Panc1 (cell line): Measurements from ENCODE around the gene MS4A18. TPM values are rescaled to one million over a fixed set of nuclear protein-coding genes. Genes with fewer than 3 reads are reported as not detected.

Experiments
- ATAC-seq: fragments of 200-7000 bp; cut with Tn5 transposase; 2 replicates; pipeline ENCODE4 v1.9.1; 2020; ENCODE audit warnings: mild to moderate bottlenecking, moderate library complexity
- BruUV-seq: library from RNA; stranded (reverse); fragments of 400-500 nt; replicated peaks from 2 replicates; lab custom pipeline; 2021; lab: Mats Ljungman, UMichigan
- CTCF ChIA-PET: fragments of 300-600 bp; sonication (Branson Sonifier 250); formaldehyde crosslinking; loops from one replicate; lab custom pipeline; 2022; ENCODE audit warnings: antibody characterized with exemption; lab: Charles Lee
- POLR2A ChIA-PET: fragments of 300-600 bp; sonication (Branson Sonifier 250); formaldehyde crosslinking; loops from one replicate; lab custom pipeline; 2022; ENCODE audit warnings: antibody characterized with exemption; lab: Charles Lee
- DNase-seq: peaks from one replicate; pipeline ENCODE4 v3.0.0-alpha.2; 2010; ENCODE audit warnings: low read depth, low spot score
- H3K27ac ChIP-seq: 2 replicates; pipeline ENCODE4 v1.5.1; 2011; ENCODE audit warnings: mild to moderate bottlenecking, low read length, inconsistent platforms
- H3K27me3 ChIP-seq: fragments of 200-500 bp; sonication (Bioruptor generic); 2 replicates; pipeline ENCODE4 v1.6.0; 2014; ENCODE audit warnings: low read length, inconsistent platforms; ENCODE audit not compliant: control insufficient read depth, insufficient read depth
- H3K36me3 ChIP-seq: fragments of 200-500 bp; sonication (Bioruptor generic); 2 replicates; pipeline ENCODE4 v1.5.1; 2014; ENCODE audit warnings: inconsistent platforms, mild to moderate bottlenecking, low read length, moderate library complexity; ENCODE audit not compliant: control insufficient read depth, insufficient read depth
- H3K4me1 ChIP-seq: 2 replicates; pipeline ENCODE4 v1.5.1; 2011; ENCODE audit warnings: inconsistent platforms, mild to moderate bottlenecking, low read length, moderate library complexity; ENCODE audit not compliant: control insufficient read depth, insufficient read depth
- H3K4me3 ChIP-seq, 2 experiments: 2 replicates each; pipeline ENCODE4 v1.5.1; 2011 to 2012; ENCODE audit warnings: low read depth in 2 of 2, low read length in 2 of 2, mild to moderate bottlenecking in 2 of 2, inconsistent platforms in 1 of 2, moderate library complexity in 1 of 2
- H3K9me3 ChIP-seq: fragments of 200-500 bp; sonication (Bioruptor generic); 2 replicates; pipeline ENCODE4 v1.5.1; 2014; ENCODE audit warnings: low read depth, mild to moderate bottlenecking, inconsistent platforms, low read length, moderate library complexity; ENCODE audit not compliant: control insufficient read depth, insufficient read depth
- POLR2AphosphoS5 ChIP-seq: IDR thresholded peaks from 2 replicates; pipeline ENCODE4 v1.6.1; 2012; ENCODE audit warnings: mild to moderate bottlenecking, low read depth, low read length, moderate library complexity
- REST ChIP-seq, 2 experiments: IDR thresholded peaks; 2 replicates each; pipeline ENCODE4 v1.6.1; 2011 to 2012; ENCODE audit warnings: low read depth in 2 of 2, control low read depth in 1 of 2, low read length in 1 of 2, mild to moderate bottlenecking in 1 of 2, moderate library complexity in 1 of 2; ENCODE audit not compliant: insufficient read depth in 1 of 2
- SIN3A ChIP-seq: IDR thresholded peaks from 2 replicates; pipeline ENCODE4 v1.6.1; 2012; ENCODE audit warnings: low read depth, mild to moderate bottlenecking, low read length, moderate library complexity, borderline replicate concordance; ENCODE audit not compliant: insufficient read depth
- TCF7L2 ChIP-seq: IDR thresholded peaks from 2 replicates; pipeline ENCODE4 v1.6.1; 2011; ENCODE audit warnings: mild to moderate bottlenecking, low read depth, low read length, inconsistent platforms
- in situ Hi-C: cut with HindIII; loops from 2 replicates; pipeline ENCODE4 v1.10.0; 2016; ENCODE audit warnings: low sequenced_read_pairs, low pct_unique_long_range_greater_than_20kb
- intact Hi-C: fragments of 100-400 bp; cut with micrococcal nuclease; formaldehyde crosslinking; loops from one replicate; pipeline ENCODE4 v1.10.0; 2022; ENCODE audit not compliant: unreplicated experiment
- total RNA-seq: library from RNA; stranded (reverse); gene quantifications from one replicate; pipeline ENCODE4 v1.2.1, GENCODE V29; 2021; ENCODE audit not compliant: unreplicated experiment
- TF ChIP-seq, protein P1 (sequence below): fragments of 450-650 bp; IDR thresholded peaks from 2 replicates; pipeline ENCODE4 v1.5.1; 2017; ENCODE audit warnings: mild to moderate bottlenecking

MS4A18 gene
- total RNA-seq, 1 experiment from 2014 or later = not detected

GRCh38 chr11:60744114-60744513 is 19.6 kb downstream of the MS4A18 start:
- ATAC-seq (no peak), DNase-seq (no peak)
- peaks cover 4% of the 10 kb centered on the region; the same call in 1 of the 2 replicates for H3K27me3 ChIP-seq
- in situ Hi-C loops = no loop called here
- no peak overlapping the region for H3K27ac ChIP-seq
- no peaks in the 10 kb centered on the region; the same call in 1 of the 2 replicates for H3K4me1 ChIP-seq
- TF ChIP-seq TCF7L2 (no peak), REST (IDR thresholded peaks at IDR 0.05; ENCODE audit: insufficient read depth in 1 of 2, low read depth in 2 of 2, low read length in 1 of 2) (no peak), SIN3A (no peak), POLR2AphosphoS5 (no peak)
- TF ChIP-seq, protein P1, sequence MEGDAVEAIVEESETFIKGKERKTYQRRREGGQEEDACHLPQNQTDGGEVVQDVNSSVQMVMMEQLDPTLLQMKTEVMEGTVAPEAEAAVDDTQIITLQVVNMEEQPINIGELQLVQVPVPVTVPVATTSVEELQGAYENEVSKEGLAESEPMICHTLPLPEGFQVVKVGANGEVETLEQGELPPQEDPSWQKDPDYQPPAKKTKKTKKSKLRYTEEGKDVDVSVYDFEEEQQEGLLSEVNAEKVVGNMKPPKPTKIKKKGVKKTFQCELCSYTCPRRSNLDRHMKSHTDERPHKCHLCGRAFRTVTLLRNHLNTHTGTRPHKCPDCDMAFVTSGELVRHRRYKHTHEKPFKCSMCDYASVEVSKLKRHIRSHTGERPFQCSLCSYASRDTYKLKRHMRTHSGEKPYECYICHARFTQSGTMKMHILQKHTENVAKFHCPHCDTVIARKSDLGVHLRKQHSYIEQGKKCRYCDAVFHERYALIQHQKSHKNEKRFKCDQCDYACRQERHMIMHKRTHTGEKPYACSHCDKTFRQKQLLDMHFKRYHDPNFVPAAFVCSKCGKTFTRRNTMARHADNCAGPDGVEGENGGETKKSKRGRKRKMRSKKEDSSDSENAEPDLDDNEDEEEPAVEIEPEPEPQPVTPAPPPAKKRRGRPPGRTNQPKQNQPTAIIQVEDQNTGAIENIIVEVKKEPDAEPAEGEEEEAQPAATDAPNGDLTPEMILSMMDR = no peak
- H3K4me3 ChIP-seq = no peak overlapping the region
- BruUV-seq = no TSS peak
- no peaks in the 10 kb centered on the region for H3K9me3 ChIP-seq
- intact Hi-C loops = no loop called here
- CTCF ChIA-PET = no interaction called here
- no peaks in the 10 kb centered on the region for H3K36me3 ChIP-seq
- POLR2A ChIA-PET = no interaction called here

GRCh38 chr11:60747359-60747873 is 22.9 kb downstream of the MS4A18 start:
- Histone ChIP-seq H3K9me3 (no peaks in the 10 kb centered on the region), H3K4me3 (no peak overlapping the region), H3K36me3 (no peaks in the 10 kb centered on the region), H3K4me1 (no peaks in the 10 kb centered on the region), H3K27me3 (peaks cover 4% of the 10 kb centered on the region; the same call in 1 of the 2 replicates), H3K27ac (no peak overlapping the region)
- in situ Hi-C loops (no loop called here), intact Hi-C loops (no loop called here)
- BruUV-seq = no TSS peak
- no peak for ATAC-seq
- ChIA-PET POLR2A (no interaction called here), CTCF (no interaction called here)
- no peak for TF ChIP-seq TCF7L2
- TF ChIP-seq SIN3A = no peak
- TF ChIP-seq POLR2AphosphoS5 = no peak
- DNase-seq = no peak

DNA sequence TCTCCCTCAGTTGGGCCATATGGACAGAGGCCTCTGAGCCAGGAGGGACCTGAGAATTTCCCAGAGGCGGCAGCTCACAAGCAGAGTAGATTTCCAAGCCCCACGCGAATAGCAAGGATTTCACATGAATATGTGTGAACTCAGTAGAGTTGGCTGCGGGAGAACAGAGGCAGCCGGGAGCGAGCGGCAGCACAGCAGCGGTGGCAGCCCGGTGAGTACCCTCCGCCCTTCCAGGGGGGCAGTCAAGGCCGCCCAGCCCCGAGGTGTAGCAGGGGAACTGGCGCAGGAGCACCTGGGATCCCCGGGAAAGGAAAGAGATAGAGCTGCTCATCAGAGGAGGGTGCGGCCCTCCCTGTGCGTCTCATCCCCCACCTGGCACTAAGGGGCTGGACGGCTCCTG is 23.7 kb downstream of the MS4A18 start:
- DNase-seq (no peak), ATAC-seq (no peak)
- Histone ChIP-seq H3K4me3 (no peak overlapping the region), H3K27ac (no peak overlapping the region), H3K27me3 (peaks cover 5% of the 10 kb centered on the region), H3K36me3 (no peaks in the 10 kb centered on the region), H3K9me3 (no peaks in the 10 kb centered on the region), H3K4me1 (no peaks in the 10 kb centered on the region)
- intact Hi-C loops = no loop called here
- in situ Hi-C loops = no loop called here
- no TSS peak for BruUV-seq
- ChIA-PET POLR2A (no interaction called here), CTCF (no interaction called here)
- TF ChIP-seq POLR2AphosphoS5 (no peak), TCF7L2 (no peak), REST (IDR thresholded peaks at IDR 0.05; ENCODE audit: insufficient read depth in 1 of 2, low read depth in 2 of 2, low read length in 1 of 2) (no peak), SIN3A (no peak)
- TF ChIP-seq, protein P1 = no peak
